Kidney glomerular epithelial cell (primary cell): ENCODE data around the gene TRIM44.
"Not testable (repeated sequence)": the region's sequence is repeated elsewhere in the genome, so short reads cannot be mapped to it uniquely, and the experiment has no call there.

Experiments
- DNase-seq: peaks from one replicate; lab custom pipeline; 2025; lab: John Stamatoyannopoulos, UW

TRIM44 gene

GRCh38 chr11:35753573-35753972, 91.0 kb downstream of the TRIM44 start:
- not testable (repeated sequence) for DNase-seq

GRCh38 chr11:35759951-35760350, 97.4 kb downstream of the TRIM44 start:
- not testable (repeated sequence) for DNase-seq

- no peak for DNase-seq
These were observed 99.3 kb downstream of the TRIM44 start for GRCh38 chr11:35761899-35762298.

- no peak for DNase-seq
These were observed 100.7 kb downstream of the TRIM44 start for GRCh38 chr11:35763301-35763700.

- DNase-seq: no peak
These were observed 101.2 kb downstream of the TRIM44 start for GRCh38 chr11:35763765-35764164.

- no peak for DNase-seq
These were observed 101.8 kb downstream of the TRIM44 start for GRCh38 chr11:35764417-35764816.

DNA sequence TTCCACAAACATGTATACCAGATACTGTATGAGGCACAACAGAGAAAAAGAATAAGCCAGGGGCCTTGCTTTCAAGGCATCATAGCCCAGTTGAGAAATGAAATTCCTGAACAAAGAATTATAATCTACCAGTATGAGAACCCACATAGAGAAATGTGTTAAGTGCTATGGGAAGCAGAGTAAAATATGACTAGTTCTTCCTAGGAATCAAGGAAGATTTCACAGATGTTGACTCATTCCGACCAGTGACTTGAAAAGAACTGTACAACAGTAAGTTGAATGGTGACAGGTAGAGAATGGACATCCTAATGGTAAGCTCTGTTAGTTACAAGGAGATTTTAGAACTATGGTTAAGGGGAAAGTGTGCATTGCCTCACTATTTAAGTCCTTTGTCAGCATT, 102.6 kb downstream of the TRIM44 start:
- DNase-seq: no peak

GRCh38 chr11:35766651-35767050, 104.1 kb downstream of the TRIM44 start:
- no peak for DNase-seq

- not testable (repeated sequence) for DNase-seq
These were observed 107.8 kb downstream of the TRIM44 start for GRCh38 chr11:35770425-35770824.

DNA sequence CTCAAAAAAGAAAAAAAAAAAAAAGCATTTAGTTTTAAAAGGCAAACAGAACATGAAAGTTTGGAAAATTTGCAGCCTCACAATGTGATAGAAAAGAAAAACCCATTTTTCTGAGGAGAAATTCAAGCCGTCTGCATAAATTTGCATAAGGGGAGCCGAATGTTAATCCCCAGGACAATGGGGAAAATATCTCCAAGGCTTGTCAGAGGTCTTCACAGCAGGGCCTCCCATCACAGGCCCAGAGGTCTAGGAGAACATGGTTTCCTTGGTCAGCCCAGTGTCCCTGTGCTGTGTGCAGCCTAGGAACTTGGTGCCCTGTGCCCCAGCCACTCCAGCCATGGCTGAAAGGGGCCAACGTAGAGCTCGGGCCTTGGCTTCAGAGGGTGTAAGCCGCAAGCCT, 109.1 kb downstream of the TRIM44 start:
- DNase-seq: no peak

- not testable (repeated sequence) for DNase-seq
These were observed 114.7 kb downstream of the TRIM44 start for GRCh38 chr11:35777241-35777640.

DNA sequence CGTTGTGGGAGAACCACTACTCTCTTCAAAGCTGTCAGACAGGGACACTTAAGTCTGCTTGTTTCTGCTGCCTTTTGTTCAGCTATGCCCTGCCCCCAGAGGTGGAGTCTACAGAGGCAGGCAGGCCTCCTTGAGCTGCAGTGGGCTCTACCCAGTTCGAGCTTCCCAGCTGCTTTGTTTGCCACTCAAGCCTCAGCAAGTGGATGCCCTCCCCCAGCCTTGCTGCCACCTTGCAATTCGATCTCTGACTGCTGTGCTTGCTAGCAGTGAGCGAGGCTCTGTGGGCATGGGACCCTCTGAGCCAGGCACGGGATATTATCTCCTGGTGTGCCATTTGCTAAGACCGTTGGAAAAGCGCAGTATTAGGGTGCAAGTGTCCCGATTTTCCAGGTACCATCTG, 116.4 kb downstream of the TRIM44 start:
- not testable (repeated sequence) for DNase-seq

GRCh38 chr11:35779409-35779808, 116.8 kb downstream of the TRIM44 start:
- no peak for DNase-seq

DNA sequence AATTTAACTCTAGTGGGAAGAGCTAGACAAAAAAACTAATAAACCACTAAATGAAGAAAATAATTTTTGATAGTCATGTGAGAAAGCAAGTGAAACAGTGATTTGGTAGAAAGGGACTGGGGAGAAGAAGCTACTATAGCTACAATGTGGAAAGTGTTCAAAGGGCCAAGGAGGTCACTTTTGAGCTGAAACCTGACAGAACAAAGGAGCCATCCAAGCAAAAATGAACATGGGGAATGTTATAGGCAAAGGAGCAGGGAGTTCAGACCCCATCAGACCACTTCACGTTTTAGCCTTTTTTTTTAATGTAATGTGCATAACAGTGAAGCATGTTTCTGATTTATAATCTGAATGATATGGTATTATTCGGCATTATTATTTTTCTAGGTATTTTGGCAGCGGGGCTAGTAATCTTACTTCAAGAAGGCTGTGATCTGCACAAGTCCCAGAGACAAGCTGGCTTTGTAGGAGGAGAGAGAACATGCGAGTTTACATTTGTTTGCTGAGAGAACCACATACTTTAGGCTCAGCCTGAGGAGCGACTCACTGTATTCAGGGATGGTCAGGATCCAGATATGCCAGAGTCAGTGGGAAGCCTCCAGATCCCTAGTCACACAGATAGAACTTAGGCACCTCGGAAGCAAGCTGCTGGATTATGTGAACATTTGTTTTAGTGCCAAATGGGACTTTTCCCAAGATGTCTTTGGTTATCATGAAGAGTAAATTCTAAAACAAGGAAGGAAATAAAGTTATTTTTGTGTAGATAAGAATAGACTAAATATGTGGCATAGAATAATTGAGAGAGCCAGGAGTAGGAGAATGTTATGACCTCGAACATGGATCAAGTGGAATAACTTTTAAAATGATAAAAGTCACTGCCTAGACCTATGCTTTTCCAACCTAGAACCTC, 118.6 kb downstream of the TRIM44 start:
- peak; percentile 60 for DNase-seq

DNA sequence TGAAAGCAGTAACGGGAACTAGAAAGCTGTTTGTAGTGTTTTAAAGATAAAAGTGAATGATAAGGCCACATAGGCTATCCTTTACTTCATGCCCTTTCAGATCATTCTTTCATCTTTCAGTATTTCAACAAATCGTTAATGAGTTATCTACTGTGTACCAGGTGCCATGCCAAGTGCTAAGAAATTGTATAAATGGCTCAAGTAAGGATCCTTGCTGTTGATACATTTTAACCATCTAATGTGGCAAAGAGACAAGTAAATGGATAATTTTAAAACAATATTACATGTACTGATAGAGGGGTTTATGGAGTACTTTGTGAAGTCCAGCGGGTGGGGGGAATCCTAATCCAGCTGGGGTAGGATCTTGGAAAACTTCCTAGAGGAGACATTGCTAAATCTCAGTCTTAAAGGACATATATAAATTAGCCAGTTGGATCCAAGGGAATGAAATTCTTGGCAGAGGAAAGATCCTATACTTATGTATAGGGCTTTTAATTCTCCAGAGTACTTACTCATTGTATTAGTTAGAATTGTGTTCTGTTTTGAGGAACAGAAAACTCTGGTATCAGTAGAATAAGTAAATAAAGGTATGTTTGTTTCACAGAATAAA, 119.4 kb downstream of the TRIM44 start:
- no peak for DNase-seq

- DNase-seq: no peak
These were observed 121.2 kb downstream of the TRIM44 start for GRCh38 chr11:35783809-35784208.

- no peak for DNase-seq
These were observed 122.1 kb downstream of the TRIM44 start for GRCh38 chr11:35784699-35785098.

- peak; percentile 31 for DNase-seq
These were observed 123.0 kb downstream of the TRIM44 start for GRCh38 chr11:35785287-35786167.

GRCh38 chr11:35786188-35786587, 123.6 kb downstream of the TRIM44 start:
- no peak for DNase-seq

- no peak for DNase-seq
These were observed 124.5 kb downstream of the TRIM44 start for GRCh38 chr11:35787013-35787504.

GRCh38 chr11:35787626-35788025, 125.1 kb downstream of the TRIM44 start:
- DNase-seq: peak; percentile 13
